Glutamatergic neuron (in vitro differentiated cells): ENCODE results near the gene DHX15. TPM values are rescaled to one million over a fixed set of nuclear protein-coding genes. Genes with fewer than 3 reads are reported as not detected.

Source experiments
- DNase-seq: peaks from one replicate; pipeline ENCODE4 v3.0.0; 2022
- H3K27ac Mint-ChIP-seq: one replicate; pipeline ENCODE4 v1.8.0; 2020; ENCODE audit warnings: mild to moderate bottlenecking, mixed read lengths, inconsistent platforms; ENCODE audit not compliant: unreplicated experiment
- H3K27me3 Mint-ChIP-seq: one replicate; pipeline ENCODE4 v1.8.0; 2020; ENCODE audit warnings: mild to moderate bottlenecking, moderate library complexity, mixed read lengths, inconsistent platforms; ENCODE audit not compliant: unreplicated experiment
- H3K36me3 Mint-ChIP-seq: one replicate; pipeline ENCODE4 v1.8.0; 2020; ENCODE audit warnings: mild to moderate bottlenecking, mixed read lengths, inconsistent platforms; ENCODE audit not compliant: unreplicated experiment
- H3K4me1 Mint-ChIP-seq: one replicate; pipeline ENCODE4 v1.8.0; 2020; ENCODE audit warnings: mild to moderate bottlenecking, low read depth, mixed read lengths, inconsistent platforms; ENCODE audit not compliant: unreplicated experiment
- H3K4me3 Mint-ChIP-seq: one replicate; pipeline ENCODE4 v1.8.0; 2020; ENCODE audit warnings: mild to moderate bottlenecking, mixed read lengths, inconsistent platforms; ENCODE audit not compliant: unreplicated experiment
- H3K9me3 Mint-ChIP-seq: one replicate; pipeline ENCODE4 v1.8.0; 2020; ENCODE audit warnings: mild to moderate bottlenecking, moderate library complexity, mixed read lengths, inconsistent platforms; ENCODE audit not compliant: unreplicated experiment
- CTCF ChIP-seq: fragments of 200-600 bp; sonication (generic); IDR thresholded peaks from one replicate; pipeline ENCODE4 v1.5.0; 2021; ENCODE audit not compliant: partially characterized antibody, unreplicated experiment
- total RNA-seq: library from RNA; stranded (reverse); fragmentation: NEBNext Ultra II Directional; extraction: Animal tissue kit (Norgen Biotek cat#: 25700); gene quantifications from one replicate; pipeline ENCODE4 v1.2.1, GENCODE V29; 2021; ENCODE audit not compliant: unreplicated experiment

Gene DHX15
- total RNA-seq, 1 donor from 2014 or later, result 178 TPM

DNA sequence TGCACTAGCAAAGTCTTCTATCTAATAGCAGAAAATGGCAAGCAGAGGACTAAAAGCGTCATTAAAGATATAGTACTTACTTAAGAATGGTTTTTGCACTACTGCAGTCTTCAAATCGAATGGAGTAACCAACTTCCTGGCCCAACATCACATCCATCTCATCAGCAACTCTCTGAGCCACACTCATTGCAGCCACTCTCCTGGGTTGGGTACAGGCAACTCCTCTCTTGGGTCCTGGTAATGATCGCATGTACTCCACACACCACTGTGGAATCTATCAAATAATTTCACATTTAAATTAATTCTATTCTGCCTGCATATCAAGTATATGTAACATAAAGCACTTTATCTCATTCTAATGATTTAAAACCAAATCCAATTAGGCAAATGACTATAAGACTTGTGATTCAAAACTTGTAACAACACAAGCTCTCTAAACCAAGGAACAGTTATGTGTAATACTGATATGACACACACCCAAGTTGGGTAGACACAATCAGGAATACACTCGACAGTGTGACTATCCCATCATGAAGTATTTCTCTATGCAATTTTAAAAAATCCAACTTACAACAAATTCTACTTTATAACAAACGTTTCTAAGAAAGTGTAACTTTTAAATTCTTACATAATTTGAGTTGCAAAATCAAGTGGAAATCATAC lies 13.6 kb downstream of the DHX15 start:
- TF ChIP-seq CTCF, result no peak
- H3K27ac Mint-ChIP-seq, result no peak overlapping the region
- H3K9me3 Mint-ChIP-seq, result peaks cover 2% of the 10 kb centered on the region
- DNase-seq, result no peak
- H3K36me3 Mint-ChIP-seq, result peaks cover 7% of the 10 kb centered on the region
- no peaks in the 10 kb centered on the region for H3K27me3 Mint-ChIP-seq
- H3K4me1 Mint-ChIP-seq, result peaks cover 10% of the 10 kb centered on the region
- H3K4me3 Mint-ChIP-seq, result no peak overlapping the region

GRCh38 chr4:24570172-24570571 lies 14.2 kb downstream of the DHX15 start:
- Mint-ChIP-seq H3K27me3 (no peaks in the 10 kb centered on the region), H3K4me1 (peaks cover 15% of the 10 kb centered on the region), H3K4me3 (peak overlapping the region; percentile 41), H3K9me3 (peaks cover 5% of the 10 kb centered on the region), H3K27ac (no peak overlapping the region), H3K36me3 (peaks cover 7% of the 10 kb centered on the region)
- no peak for TF ChIP-seq CTCF
- no peak for DNase-seq

GRCh38 chr4:24569662-24570061 lies 14.7 kb downstream of the DHX15 start:
- no peaks in the 10 kb centered on the region for H3K27me3 Mint-ChIP-seq
- H3K27ac Mint-ChIP-seq, result peak overlapping the region; percentile 74
- peaks cover 16% of the 10 kb centered on the region for H3K4me1 Mint-ChIP-seq
- DNase-seq, result no peak
- peaks cover 7% of the 10 kb centered on the region for H3K36me3 Mint-ChIP-seq
- no peak for TF ChIP-seq CTCF
- H3K4me3 Mint-ChIP-seq, result no peak overlapping the region
- H3K9me3 Mint-ChIP-seq, result peaks cover 5% of the 10 kb centered on the region

DNA sequence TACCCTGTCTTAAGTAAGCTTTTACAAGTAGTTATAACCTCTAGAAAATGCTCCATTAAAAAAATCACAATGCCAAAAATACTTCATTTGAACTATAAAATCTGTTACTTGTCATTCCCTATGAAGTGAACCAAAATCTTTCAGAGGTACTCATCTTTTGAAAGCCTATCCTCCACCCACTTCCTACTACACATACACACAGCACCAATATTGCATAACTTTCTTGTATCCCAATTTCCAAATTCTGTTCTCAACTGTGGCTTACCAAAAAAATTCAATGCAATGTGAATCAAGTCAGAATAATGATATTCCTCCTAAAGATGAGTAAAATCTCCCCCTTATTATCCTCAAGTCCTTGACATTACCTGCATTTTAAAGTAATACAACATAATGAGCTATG lies 15.9 kb downstream of the DHX15 start:
- no peak for DNase-seq
- no peak overlapping the region for H3K4me3 Mint-ChIP-seq
- TF ChIP-seq CTCF, result no peak
- H3K4me1 Mint-ChIP-seq, result peaks cover 16% of the 10 kb centered on the region
- peaks cover 5% of the 10 kb centered on the region for H3K9me3 Mint-ChIP-seq
- H3K36me3 Mint-ChIP-seq, result peaks cover 4% of the 10 kb centered on the region
- H3K27me3 Mint-ChIP-seq, result no peaks in the 10 kb centered on the region
- no peak overlapping the region for H3K27ac Mint-ChIP-seq

GRCh38 chr4:24565054-24565453 lies 19.3 kb downstream of the DHX15 start:
- Mint-ChIP-seq H3K4me1 (peaks cover 8% of the 10 kb centered on the region), H3K36me3 (no peaks in the 10 kb centered on the region), H3K27ac (no peak overlapping the region), H3K9me3 (peaks cover 5% of the 10 kb centered on the region), H3K27me3 (no peaks in the 10 kb centered on the region), H3K4me3 (no peak overlapping the region)
- no peak for DNase-seq
- no peak for TF ChIP-seq CTCF
